GM19035 (cell line): ENCODE measurements around the gene IFI30.

ENCODE experiments used
- ATAC-seq: cut with Tn5 transposase; IDR thresholded peaks from one replicate; pipeline ENCODE4 v1.9.1; 2021; ENCODE audit not compliant: unreplicated experiment

The IFI30 gene

GRCh38 chr19:18170714-18171255 is 2.8 kb upstream of the IFI30 start:
- ATAC-seq: no peak

DNA sequence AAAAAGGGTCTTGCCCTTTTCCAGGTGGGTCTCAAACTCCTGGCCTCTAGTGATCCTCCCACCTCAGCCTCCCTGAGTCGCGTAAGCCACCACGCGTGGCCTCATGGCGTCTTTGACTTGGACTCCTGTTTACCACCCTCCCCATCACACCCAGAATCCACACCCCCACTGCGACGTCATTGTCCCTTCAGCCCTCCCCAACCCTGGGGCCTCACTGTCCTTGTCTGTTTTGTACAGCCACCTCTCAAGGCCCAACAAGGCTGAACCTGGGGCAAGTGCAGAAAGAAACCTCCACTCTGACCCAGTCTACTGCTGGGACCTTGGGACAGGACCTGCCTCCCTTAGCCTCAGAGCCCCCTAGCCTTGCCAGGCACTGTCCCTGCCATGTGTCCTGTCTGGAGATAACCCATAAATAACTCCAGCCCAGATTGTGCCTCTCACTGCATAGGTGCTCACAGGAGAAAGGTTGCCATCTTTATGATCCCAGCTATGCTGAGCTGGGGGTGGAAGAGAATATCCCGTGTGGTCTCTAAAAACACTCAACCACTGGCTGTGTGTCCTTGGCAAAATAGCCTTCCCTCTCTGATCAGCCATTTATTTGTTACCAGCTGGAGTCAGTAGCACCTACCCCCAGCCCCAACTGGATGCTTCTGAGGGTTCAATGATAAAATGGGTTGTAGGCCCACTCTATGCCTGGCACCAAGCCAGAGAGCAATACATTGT is 1.8 kb upstream of the IFI30 start:
- no peak for ATAC-seq

DNA sequence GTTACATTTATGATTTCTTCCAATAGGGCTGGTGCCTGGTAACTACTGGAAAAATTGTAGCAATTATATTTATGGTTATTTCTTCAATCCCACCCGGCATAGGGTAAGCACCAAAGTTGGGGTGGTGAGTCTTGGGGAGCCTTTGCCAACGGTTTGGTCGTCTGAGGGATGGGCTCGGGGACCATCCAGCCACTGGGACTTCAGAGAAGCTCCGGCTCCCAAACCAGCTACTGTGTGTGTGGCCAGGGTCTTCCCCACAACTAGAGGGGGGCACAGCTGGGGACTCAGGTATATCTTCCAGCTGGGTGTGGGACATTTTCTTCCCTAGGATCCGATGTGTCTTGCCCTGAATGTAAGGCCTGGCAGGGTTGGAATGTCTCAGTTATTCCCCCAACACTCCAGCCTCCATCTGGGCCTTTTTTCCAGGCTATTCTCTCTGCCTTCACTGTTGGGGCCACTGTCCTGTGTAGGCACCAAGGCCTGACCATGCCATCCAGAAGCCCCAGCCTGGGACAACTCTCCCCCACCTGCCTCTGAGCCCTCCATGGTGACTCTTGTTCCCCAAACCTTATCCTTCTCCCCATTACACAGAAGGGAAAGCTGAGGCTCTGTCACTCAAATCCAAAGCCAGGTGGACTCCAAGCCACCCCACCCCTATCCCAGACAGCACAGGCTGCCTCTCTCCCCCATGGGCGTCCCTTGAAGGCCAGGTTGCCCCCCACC is 1.1 kb upstream of the IFI30 start:
- no peak for ATAC-seq

GRCh38 chr19:18173054-18173571 is 500 bp upstream of the IFI30 start:
- ATAC-seq: no peak

DNA sequence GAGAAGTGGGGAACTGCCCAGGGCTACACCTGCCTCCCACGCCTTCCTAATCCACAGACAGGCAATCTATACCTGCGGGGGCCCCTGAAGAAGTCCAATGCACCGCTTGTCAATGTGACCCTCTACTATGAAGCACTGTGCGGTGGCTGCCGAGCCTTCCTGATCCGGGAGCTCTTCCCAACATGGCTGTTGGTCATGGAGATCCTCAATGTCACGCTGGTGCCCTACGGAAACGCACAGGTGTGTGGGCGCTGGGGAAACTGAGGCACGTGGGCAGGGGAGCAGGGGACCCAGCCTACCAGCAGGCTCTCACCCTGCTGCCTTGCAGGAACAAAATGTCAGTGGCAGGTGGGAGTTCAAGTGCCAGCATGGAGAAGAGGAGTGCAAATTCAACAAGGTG is 1.4 kb downstream of the IFI30 start:
- ATAC-seq: no peak

DNA sequence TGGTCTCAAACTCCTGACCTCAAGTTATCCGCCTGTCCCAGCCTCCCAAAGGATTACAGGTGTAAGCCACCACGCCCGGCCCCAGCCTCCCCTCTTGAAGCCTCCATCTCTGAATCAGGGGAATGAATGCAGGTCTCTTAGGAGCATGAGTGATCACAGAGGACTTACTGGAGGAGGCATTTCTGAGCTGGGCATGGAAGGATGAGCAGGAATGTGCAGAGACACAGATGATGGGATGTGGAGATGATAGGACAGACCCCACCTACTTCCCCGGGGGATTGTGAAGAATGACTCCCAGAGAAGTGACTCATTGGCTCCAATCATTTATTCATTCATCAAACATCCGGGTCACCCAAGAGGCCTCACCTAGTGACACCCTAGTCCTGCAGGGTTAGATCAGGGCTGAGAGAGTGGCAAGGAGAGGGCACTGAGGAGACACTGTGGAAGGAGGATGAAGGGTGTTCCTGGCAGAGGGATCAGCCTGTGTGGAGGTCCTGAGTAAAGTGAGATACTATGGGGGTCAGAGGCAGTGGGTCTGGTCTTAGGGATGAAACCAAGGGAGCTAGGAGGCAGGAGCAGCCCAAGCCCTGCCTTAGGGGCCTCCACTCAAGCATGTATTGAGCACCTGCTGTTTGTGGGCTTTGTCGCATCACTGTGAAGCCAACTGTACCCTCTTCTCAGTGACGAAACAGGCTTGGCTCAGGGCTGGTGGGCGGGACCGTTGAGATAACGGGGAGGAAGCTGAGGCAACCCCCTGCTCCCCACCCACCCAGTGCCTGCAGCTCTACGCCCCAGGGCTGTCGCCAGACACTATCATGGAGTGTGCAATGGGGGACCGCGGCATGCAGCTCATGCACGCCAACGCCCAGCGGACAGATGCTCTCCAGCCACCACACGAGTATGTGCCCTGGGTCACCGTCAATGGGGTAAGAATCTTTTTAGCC is 3.0 kb downstream of the IFI30 start:
- ATAC-seq: no peak

GRCh38 chr19:18179957-18180356 is 6.3 kb downstream of the IFI30 start:
- ATAC-seq: no peak

DNA sequence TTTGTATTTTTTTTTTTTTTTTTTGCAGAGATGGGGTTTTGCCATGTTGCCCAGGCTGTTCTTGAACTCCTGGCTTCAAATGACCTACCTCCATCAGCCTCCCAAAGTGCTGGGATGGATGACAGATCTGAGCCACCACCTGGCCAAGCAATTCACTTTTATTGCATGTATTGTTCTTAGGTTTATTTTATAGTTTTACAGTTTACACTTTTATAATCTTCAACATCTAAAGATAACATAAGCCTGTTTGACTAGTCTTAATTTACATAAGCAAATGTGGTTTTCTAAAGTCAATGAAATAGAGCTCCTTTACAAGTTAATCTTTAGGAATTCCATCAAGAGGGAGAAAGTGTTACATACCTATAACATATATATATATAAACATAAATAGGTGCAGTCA is 9.9 kb downstream of the IFI30 start:
- no peak for ATAC-seq

- ATAC-seq: no peak
Measured at GRCh38 chr19:18185538-18185937, 11.9 kb downstream of the IFI30 start.

- no peak for ATAC-seq
Measured at GRCh38 chr19:18190278-18190677, 16.7 kb downstream of the IFI30 start.

GRCh38 chr19:18191640-18192062 is 18.0 kb downstream of the IFI30 start:
- ATAC-seq: no peak

DNA sequence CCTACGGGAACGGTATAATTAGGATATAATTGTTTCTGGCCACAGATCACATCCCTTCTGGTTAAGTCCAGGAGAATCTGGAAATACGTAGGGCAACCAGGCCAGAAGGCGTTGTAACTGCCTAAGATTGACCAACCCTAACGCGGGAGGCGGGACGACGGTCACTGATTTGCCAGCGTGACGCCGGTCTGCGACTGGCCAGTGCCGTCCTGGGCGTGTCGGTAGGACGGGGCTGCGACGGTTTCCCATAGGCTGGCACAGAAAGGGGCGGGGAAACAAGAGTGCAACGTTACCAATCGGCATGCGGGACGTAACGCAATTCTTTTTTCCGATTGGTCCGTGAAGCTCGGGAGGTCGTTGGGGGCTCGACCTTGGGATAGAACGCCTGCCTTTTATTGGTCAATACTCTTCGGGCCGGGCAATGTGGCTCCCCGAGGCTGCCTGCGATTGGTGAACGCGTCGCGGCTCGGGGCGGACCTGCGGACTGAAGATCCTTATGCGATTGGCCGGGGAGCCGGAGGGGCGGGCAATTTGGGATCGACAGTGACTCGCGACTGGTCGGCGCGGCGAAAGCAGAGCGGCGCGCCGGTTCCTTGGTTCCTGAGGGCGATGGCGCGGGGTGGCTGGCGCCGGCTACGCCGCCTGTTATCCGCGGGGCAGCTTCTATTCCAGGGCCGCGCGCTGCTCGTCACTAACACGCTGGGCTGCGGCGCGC is 19.2 kb downstream of the IFI30 start, which contains the start of gene MPV17L2:
Gene MPV17L2 (plus strand): TSS at position 546 of the 715 bp plus-strand sequence. CDS start 64 bp downstream, at position 610.
- peak; percentile 85 for ATAC-seq

- no peak for ATAC-seq
Measured at GRCh38 chr19:18193388-18194180, 20.0 kb downstream of the IFI30 start.

DNA sequence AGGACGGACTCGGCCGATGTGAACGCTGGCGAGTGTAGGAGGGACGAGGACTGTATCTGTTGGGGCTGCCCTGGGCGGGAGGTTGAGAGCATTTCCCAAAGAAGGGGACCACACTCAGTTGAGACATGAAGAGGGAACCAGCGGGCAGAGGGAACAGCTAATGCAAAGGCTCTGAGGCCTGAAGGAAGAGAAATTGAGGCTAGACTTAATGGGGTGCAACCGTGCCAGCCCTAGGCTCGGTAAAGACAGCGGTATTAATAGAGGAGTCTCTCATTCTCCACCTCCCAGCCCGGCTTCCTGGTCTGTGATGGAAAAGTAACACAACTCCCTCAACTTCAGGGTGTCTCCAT is 20.5 kb downstream of the IFI30 start:
- ATAC-seq: no peak

DNA sequence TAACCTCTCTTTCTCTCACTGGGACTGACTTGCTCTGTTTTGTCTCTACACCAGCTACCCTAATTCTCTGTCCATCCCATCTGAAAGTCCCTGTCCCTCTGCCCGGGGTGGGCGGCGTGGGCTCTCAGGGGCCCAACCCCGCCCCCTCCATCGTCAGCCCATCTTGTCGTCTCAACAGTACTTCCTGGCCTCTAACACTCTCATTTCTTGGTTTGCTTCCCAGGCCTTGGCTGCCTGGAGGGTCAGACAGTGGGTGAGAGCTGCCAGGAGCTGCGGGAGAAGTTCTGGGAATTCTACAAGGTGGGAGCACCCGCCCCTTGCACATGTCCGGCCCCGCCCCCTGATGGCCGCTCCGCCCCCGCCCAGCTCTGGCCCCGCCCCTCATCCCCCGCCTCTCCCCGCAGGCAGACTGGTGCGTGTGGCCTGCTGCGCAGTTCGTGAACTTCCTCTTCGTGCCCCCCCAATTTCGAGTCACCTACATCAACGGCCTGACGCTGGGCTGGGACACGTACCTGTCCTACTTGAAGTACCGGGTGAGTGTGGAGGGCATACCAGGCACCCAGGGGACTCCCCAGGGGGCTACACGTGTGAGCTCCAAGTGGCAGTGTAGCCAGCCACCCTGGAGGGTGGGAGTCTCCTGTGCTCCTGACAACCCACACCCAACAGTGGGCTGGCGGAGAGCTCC is 21.1 kb downstream of the IFI30 start:
- ATAC-seq: no peak

DNA sequence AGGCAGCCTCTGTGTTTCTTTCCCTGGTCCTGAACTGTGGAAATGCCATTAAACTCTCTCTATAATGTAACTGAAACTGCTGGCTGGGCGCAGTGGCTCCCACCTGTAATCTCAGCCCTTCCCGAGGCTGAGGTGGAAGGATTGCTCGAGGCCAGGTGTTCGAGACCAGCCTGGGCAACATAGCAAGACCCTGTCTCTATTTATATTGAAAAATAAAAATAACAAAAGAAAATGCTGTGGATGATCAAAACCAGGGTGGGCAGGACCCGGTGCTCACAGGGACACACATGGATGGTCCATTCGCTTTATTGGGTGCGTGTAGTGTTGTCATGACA is 22.9 kb downstream of the IFI30 start:
- no peak for ATAC-seq

GRCh38 chr19:18197306-18197705 is 23.7 kb downstream of the IFI30 start:
- no peak for ATAC-seq

DNA sequence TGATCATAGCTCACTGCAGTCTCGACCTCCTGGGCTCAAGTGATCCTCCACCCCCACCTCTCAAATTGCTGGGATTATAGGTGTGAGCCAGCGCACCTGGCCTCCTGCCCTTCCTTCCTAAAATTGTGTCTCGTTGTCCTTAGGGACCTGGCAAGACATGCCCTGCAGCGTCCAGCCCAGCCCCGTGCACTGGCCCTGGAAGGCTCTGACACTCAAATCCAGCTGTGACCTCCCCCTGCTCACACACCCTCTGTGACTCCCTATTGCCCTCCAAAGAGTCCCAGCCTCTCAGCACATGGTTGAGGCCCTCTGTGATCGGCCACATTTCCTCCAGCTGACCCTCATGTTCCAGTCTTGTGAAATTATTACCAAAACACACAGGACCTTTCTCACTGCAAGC is 24.3 kb downstream of the IFI30 start:
- no peak for ATAC-seq

DNA sequence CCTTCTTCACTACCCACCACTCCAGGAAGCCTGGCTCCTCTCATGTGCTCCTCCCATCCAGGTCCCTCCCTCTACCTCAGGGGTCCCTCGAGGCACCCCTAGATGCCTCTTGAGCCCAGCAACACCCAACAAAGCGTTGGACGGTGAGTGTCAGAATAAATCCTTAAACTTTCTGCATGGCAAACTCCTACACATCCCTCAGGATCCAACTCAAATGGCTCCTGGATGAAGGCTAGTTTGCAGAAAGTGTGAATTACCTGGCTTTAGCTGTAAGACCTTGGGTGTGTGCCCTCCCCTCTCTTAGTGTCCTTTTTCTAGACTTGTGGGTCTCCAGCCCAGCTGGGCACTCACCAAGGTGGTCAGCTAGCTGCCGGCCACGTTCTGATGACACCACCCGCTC is 24.8 kb downstream of the IFI30 start:
- no peak for ATAC-seq
